HG02981 (cell line): ENCODE results near the gene ZNF280B.
"Not testable (repeated sequence)": the region's sequence is repeated elsewhere in the genome, so short reads cannot be mapped to it uniquely, and the experiment has no call there.

ENCODE experiments used
- ATAC-seq: cut with Tn5 transposase; IDR thresholded peaks from one replicate; pipeline ENCODE4 v1.9.1; 2021; ENCODE audit warnings: mild to moderate bottlenecking, moderate library complexity; ENCODE audit not compliant: unreplicated experiment

Gene ZNF280B

GRCh38 chr22:22536515-22536914, 28.0 kb upstream of the ZNF280B start:
- no peak for ATAC-seq

GRCh38 chr22:22535662-22536061, 27.1 kb upstream of the ZNF280B start:
- no peak for ATAC-seq

GRCh38 chr22:22534604-22535415, 26.3 kb upstream of the ZNF280B start:
- no peak for ATAC-seq

- ATAC-seq = no peak
Observed at GRCh38 chr22:22533863-22534262, 25.3 kb upstream of the ZNF280B start.

GRCh38 chr22:22533417-22533816, 24.9 kb upstream of the ZNF280B start:
- ATAC-seq = no peak

- ATAC-seq = not testable (repeated sequence)
Observed at GRCh38 chr22:22532547-22533071, 24.1 kb upstream of the ZNF280B start.

- no peak for ATAC-seq
Observed at GRCh38 chr22:22531770-22532546, 23.4 kb upstream of the ZNF280B start.

GRCh38 chr22:22528780-22529179, 20.2 kb upstream of the ZNF280B start:
- ATAC-seq = no peak

GRCh38 chr22:22527312-22527711, 18.8 kb upstream of the ZNF280B start:
- no peak for ATAC-seq

GRCh38 chr22:22526125-22526912, 17.8 kb upstream of the ZNF280B start:
- no peak for ATAC-seq

- no peak for ATAC-seq
Observed at GRCh38 chr22:22523494-22523893, 15.0 kb upstream of the ZNF280B start.

- ATAC-seq = no peak
Observed at GRCh38 chr22:22521631-22522030, 13.1 kb upstream of the ZNF280B start.

GRCh38 chr22:22520667-22521602, 12.4 kb upstream of the ZNF280B start:
- ATAC-seq = no peak

- ATAC-seq = no peak
Observed at GRCh38 chr22:22520020-22520656, 11.6 kb upstream of the ZNF280B start, which contains the start of gene ZNF280A. ZNF280A (minus strand) TSS chr22:22520270; CDS start chr22:22515630, 4,640 bp downstream.

- no peak for ATAC-seq
Observed at GRCh38 chr22:22519591-22519990, 11.0 kb upstream of the ZNF280B start.

- no peak for ATAC-seq
Observed at GRCh38 chr22:22516992-22517391, 8.4 kb upstream of the ZNF280B start.

- ATAC-seq = no peak
Observed at GRCh38 chr22:22515890-22516289, 7.3 kb upstream of the ZNF280B start.

- ATAC-seq = not testable (repeated sequence)
Observed at GRCh38 chr22:22514431-22514830, 5.9 kb upstream of the ZNF280B start.

GRCh38 chr22:22513619-22514018, 5.1 kb upstream of the ZNF280B start:
- ATAC-seq = no peak
